K562 (cell line): ENCODE measurements around the gene EFNA2. TPM values are rescaled to one million over a fixed set of nuclear protein-coding genes. Genes with fewer than 3 reads are reported as not detected.

ENCODE experiments used
- EGR1 ChIP-seq: fragments of 450-650 bp; conservative IDR thresholded peaks from 2 replicates; pipeline ENCODE4 v1.6.1; 2017; ENCODE audit warnings: mild to moderate bottlenecking
- FOXA1 ChIP-seq: fragments of 450-650 bp; IDR thresholded peaks from 2 replicates; pipeline ENCODE4 v1.6.1; 2016; ENCODE audit warnings: mild to moderate bottlenecking, borderline replicate concordance
- MNT ChIP-seq, 2 experiments: fragments of 450-650 bp; conservative IDR thresholded peaks; 2 replicates each; pipeline ENCODE4 v1.6.1; 2017; ENCODE audit warnings: mild to moderate bottlenecking in 2 of 2, moderate library complexity in 2 of 2
- MTA2 ChIP-seq: fragments of 450-650 bp; IDR thresholded peaks from 2 replicates; pipeline ENCODE4 v1.6.1; 2016; ENCODE audit warnings: low read depth
- NRF1 ChIP-seq, 2 experiments: fragments of 450-650 bp; IDR thresholded peaks in 1 of 2; conservative IDR thresholded peaks in 1 of 2; 2 replicates each; pipeline ENCODE4 v1.6.1; 2014; ENCODE audit warnings: mild to moderate bottlenecking in 2 of 2
- SAFB ChIP-seq: fragments of 200-400 bp; formaldehyde crosslinking; IDR thresholded peaks from 2 replicates; pipeline ENCODE4 v1.6.1; 2017; ENCODE audit warnings: low read depth, low read length, borderline replicate concordance
- TBP ChIP-seq: optimal IDR thresholded peaks from 2 replicates; pipeline ENCODE3; 2011; ENCODE audit warnings: low read depth, low read length, improper control_type of control experiment
- TCFL5 ChIP-seq: fragments of 250-450 bp; sonication (Bioruptor Pico); conservative IDR thresholded peaks from 2 replicates; pipeline ENCODE4 v1.6.1; 2021; ENCODE audit warnings: mild to moderate bottlenecking, moderate library complexity, matching md5 sums
- ZBTB7A ChIP-seq: IDR thresholded peaks from 2 replicates; pipeline ENCODE4 v1.6.1; 2011; ENCODE audit warnings: low read depth, mild to moderate bottlenecking, low read length, moderate library complexity, borderline replicate concordance; ENCODE audit not compliant: control insufficient read depth
- ZFP30 ChIP-seq: fragments of 250-450 bp; sonication (Bioruptor Pico); IDR thresholded peaks from 2 replicates; pipeline ENCODE4 v1.8.0; 2022; ENCODE audit warnings: moderate library complexity, mild to moderate bottlenecking, inconsistent platforms, borderline replicate concordance
- ZFX ChIP-seq: sonication (generic); formaldehyde crosslinking; IDR thresholded peaks from 2 replicates; pipeline ENCODE4 v1.8.0; 2022; ENCODE audit warnings: mild to moderate bottlenecking, missing genetic modification reagents, moderate library complexity
- ZNF263 ChIP-seq: sonication (generic); formaldehyde crosslinking; IDR thresholded peaks from 2 replicates; pipeline ENCODE4 v1.8.0; 2022; ENCODE audit warnings: mild to moderate bottlenecking, missing genetic modification reagents, borderline replicate concordance
- polyA plus RNA-seq, 8 experiments: library from polyadenylated mRNA; depleted of rRNA in 4 of 8; stranded (reverse) in 5 of 8; unstranded in 3 of 8; fragments of >200 nt; fragmentation: Nextera tagmentation in 2 of 8; fragmentation: Illumina TruSeq in 1 of 8; extraction: Ambion mirVana in 2 of 8; extraction: Trizol in 1 of 8; gene quantifications; 2 replicates each; pipeline versions ENCODE4 v1.2.1 to v1.2.3, GENCODE V29; 2011 to 2014; ENCODE audit warnings: inconsistent platforms in 1 of 8, missing spikeins in 1 of 8
- total RNA-seq, 7 experiments: library from RNA; depleted of rRNA in 6 of 7; stranded (reverse); fragments of >200 nt in 6 of 7; fragmentation: Illumina TruSeq in 2 of 7; extraction: Trizol in 2 of 7; gene quantifications; 2 replicates each; pipeline versions ENCODE4 v1.2.1 to v1.2.3, GENCODE V29; 2011 to 2021; ENCODE audit warnings: low replicate concordance in 1 of 7
- TF ChIP-seq, protein P1 (sequence below): IDR thresholded peaks from 2 replicates; pipeline ENCODE4 v1.6.1; 2014; ENCODE audit warnings: antibody characterized with exemption
- TF ChIP-seq, protein P2 (sequence below): conservative IDR thresholded peaks from 2 replicates; pipeline ENCODE4 v1.6.1; 2011; ENCODE audit warnings: low read depth, mild to moderate bottlenecking, low read length; ENCODE audit not compliant: control insufficient read depth

Gene EFNA2
- total and polyA plus RNA-seq, 9 of the 15 experiments (the other 6 are each of a cell fraction or from before 2014, with no cell fraction given): 0.11 to 0.44 (median 0.15) TPM; not detected in 6

DNA sequence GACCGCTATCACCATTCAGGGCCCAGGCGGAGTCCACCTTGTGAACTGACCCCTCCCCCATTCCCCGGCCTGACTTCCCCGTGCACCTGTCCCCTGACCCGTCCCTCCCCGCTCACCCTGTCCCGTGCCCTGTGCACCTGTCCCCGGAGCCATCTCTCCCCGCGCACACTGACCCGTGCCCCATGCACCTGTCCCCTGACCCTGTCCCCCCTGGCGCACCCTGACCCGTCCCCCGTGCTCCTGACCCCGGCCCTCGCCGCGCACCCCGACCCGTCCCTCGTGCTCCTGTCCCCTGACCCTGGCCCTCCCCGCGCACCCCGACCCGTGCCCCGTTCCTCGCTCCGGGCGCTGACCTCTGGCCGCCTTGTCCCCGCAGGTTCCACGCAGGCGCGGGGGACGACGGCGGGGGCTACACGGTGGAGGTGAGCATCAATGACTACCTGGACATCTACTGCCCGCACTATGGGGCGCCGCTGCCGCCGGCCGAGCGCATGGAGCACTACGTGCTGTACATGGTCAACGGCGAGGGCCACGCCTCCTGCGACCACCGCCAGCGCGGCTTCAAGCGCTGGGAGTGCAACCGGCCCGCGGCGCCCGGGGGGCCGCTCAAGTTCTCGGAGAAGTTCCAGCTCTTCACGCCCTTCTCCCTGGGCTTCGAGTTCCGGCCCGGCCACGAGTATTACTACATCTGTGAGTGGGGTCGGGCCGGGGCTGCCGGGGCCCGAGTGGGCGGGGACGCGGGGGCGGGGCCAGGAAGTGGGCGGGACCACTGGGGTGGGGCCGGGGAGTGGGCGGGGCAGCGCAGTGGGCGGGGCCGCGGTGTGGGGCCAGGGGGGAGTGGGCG, 9.7 kb downstream of the EFNA2 start (continued):
- TF ChIP-seq, protein P1, sequence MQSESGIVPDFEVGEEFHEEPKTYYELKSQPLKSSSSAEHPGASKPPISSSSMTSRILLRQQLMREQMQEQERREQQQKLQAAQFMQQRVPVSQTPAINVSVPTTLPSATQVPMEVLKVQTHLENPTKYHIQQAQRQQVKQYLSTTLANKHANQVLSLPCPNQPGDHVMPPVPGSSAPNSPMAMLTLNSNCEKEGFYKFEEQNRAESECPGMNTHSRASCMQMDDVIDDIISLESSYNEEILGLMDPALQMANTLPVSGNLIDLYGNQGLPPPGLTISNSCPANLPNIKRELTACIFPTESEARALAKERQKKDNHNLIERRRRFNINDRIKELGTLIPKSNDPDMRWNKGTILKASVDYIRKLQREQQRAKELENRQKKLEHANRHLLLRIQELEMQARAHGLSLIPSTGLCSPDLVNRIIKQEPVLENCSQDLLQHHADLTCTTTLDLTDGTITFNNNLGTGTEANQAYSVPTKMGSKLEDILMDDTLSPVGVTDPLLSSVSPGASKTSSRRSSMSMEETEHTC: no peak
- TF ChIP-seq TCFL5 (no peak), MNT (conservative IDR thresholded peaks at IDR 0.05) (0 out of 4 replicates have a peak, but pooled peaks of 1 of the 2 experiments have one; percentile 37), ZFX (peak; percentile 37; the same call in 1 of the 2 replicates), ZNF263 (CRISPR knock-in tag) (0 out of 2 replicates have a peak, but pooled peaks have one; percentile 50), MTA2 (no peak), SAFB (peak; percentile 61; the same call in 1 of the 2 replicates), TBP (peak; percentile 38), FOXA1 (no peak), ZBTB7A (peak; percentile 77; the same call in 1 of the 2 replicates), EGR1 (peak; percentile 62), ZFP30 (CRISPR knock-in tag) (no peak), NRF1 (conservative IDR thresholded peaks at IDR 0.05 in 1 of 2, IDR thresholded peaks at IDR 0.05 in 1 of 2) (peak; percentile 69 to 76)
- TF ChIP-seq, protein P2, sequence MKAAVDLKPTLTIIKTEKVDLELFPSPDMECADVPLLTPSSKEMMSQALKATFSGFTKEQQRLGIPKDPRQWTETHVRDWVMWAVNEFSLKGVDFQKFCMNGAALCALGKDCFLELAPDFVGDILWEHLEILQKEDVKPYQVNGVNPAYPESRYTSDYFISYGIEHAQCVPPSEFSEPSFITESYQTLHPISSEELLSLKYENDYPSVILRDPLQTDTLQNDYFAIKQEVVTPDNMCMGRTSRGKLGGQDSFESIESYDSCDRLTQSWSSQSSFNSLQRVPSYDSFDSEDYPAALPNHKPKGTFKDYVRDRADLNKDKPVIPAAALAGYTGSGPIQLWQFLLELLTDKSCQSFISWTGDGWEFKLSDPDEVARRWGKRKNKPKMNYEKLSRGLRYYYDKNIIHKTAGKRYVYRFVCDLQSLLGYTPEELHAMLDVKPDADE: 0 out of 2 replicates have a peak, but pooled peaks have one; percentile 40
